Measurements from ENCODE around the gene C9orf85. TPM values are rescaled to one million over a fixed set of nuclear protein-coding genes. Genes with fewer than 3 reads are reported as not detected.

C9orf85 gene
- total RNA-seq, 4 donors from 2014 or later, result 12.3 to 18.4 (median 16.0) TPM

Small RNA genes within 50 kb of the gene (small RNA-seq; reads per million reads assigned to genes)
- not detected for gene HSPB1P1
- not detected for gene RF00019

Other genes starting within 250 kb of the C9orf85 start
- gene CEMIP2, start 143.1 kb upstream of the C9orf85 start, total RNA-seq, result 100 to 1,000 TPM; 107 to 126 (median 118) TPM
- gene ABHD17B, start 446 bp upstream of the C9orf85 start, total RNA-seq, result 10 to 100 TPM; 10.5 to 23.8 (median 18.3) TPM
- not detected for gene C9orf57, start 149.0 kb downstream of the C9orf85 start, total RNA-seq
- gene GDA, start 237.8 kb downstream of the C9orf85 start, total RNA-seq, result 1 to 10 TPM in 2 of 4 donors, not detected in 2; 1.0 to 1.3 TPM